ENCODE results near the gene POU3F1. TPM values are rescaled to one million over a fixed set of nuclear protein-coding genes. Genes with fewer than 3 reads are reported as not detected.

POU3F1 gene
- total RNA-seq, 3 donors from 2014 or later, result 0.29 TPM; not detected in 2

DNA sequence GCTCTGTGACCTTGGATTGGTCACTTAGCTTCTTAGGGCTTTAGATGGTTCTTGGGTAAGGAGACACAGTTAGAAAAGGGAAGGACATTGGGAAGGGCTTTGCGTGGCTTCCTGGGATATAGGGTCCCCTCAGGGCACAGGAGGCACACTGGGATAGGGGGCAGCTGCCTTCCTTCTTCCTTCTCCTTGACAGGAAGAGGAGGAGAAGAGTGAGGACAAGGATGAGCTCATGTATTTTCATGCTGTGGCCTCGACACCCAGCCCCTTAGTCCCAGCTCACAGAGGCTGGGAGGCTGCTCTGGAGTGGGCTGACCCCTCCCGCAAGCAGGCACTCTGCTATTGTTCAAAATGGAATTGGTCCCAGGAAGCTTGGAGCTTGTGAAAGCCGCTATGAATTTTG is 45.7 kb upstream of the POU3F1 start:
- no peak for DNase-seq (ENCODE audit: low spot score in 2 of 2)
- H3K4me3 ChIP-seq, result no peak overlapping the region
- no peaks in the 10 kb centered on the region for H3K9me3 ChIP-seq
- TF ChIP-seq, protein P1, sequence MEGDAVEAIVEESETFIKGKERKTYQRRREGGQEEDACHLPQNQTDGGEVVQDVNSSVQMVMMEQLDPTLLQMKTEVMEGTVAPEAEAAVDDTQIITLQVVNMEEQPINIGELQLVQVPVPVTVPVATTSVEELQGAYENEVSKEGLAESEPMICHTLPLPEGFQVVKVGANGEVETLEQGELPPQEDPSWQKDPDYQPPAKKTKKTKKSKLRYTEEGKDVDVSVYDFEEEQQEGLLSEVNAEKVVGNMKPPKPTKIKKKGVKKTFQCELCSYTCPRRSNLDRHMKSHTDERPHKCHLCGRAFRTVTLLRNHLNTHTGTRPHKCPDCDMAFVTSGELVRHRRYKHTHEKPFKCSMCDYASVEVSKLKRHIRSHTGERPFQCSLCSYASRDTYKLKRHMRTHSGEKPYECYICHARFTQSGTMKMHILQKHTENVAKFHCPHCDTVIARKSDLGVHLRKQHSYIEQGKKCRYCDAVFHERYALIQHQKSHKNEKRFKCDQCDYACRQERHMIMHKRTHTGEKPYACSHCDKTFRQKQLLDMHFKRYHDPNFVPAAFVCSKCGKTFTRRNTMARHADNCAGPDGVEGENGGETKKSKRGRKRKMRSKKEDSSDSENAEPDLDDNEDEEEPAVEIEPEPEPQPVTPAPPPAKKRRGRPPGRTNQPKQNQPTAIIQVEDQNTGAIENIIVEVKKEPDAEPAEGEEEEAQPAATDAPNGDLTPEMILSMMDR (IDR thresholded peaks at IDR 0.05), result no peak
- TF ChIP-seq POLR2AphosphoS5 (IDR thresholded peaks at IDR 0.05), result no peak
- no peak for TF ChIP-seq POLR2A (IDR thresholded peaks at IDR 0.05)
- intact Hi-C loops (cut with DNase I; ENCODE audit: low total_unique reads), result no loop called here
- no peak overlapping the region for H3K27ac ChIP-seq
- H3K27me3 ChIP-seq, result no peaks in the 10 kb centered on the region
- no peaks in the 10 kb centered on the region for H3K4me1 ChIP-seq
- H3K36me3 ChIP-seq, result no peaks in the 10 kb centered on the region

DNA sequence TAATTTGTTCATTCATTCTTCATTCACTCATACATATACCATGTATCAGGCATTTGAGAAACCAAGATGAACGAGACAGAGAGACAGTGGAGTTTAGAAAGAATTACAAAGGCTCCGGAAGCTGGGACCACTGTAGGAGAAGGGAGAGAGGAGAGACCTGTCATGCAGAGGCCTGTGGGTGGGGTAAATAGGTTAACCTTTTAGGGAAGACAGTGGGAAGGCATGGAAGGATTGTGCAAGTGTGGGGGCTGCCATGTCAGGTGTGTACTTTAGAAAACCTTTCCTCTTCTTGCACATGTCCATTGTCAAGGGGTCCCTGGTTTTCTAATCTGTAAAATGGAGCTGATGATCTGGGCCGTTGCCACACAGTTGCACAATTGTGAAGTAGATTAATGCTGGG is 44.2 kb upstream of the POU3F1 start:
- H3K27me3 ChIP-seq, result no peaks in the 10 kb centered on the region
- no peaks in the 10 kb centered on the region for H3K4me1 ChIP-seq

DNA sequence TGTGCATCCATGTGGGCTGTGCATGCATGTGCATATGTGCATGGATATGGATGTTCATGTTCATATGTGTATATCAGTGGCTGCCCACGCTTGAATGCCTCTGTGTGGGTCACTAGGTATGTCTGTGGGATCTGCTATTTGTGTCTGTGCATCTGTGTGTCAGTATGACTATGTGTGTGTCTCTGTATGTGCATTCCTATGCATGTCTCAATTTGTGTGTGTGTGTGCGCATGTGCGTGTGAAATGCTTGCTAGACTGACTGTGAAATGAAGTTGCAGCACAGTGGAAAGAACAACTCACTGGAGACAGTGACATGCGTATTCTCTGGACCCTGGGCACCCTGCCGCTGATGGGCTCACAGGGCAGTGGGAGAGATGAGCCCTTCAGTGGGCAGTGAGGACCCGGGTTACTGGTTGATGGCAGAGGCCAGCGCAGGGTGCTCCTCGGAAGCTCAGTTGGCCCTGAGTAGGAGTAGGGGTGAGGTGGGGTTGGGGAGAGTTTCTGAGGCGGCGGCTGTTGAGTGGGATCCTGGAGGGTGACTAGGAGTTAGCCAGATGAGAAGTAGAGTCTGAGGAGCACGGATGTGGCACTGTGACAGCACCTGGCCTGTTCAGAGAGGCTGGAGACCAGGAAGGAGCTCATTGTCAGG is 43.2 kb upstream of the POU3F1 start:
- no peaks in the 10 kb centered on the region for H3K36me3 ChIP-seq
- H3K9me3 ChIP-seq, result no peaks in the 10 kb centered on the region
- H3K4me3 ChIP-seq, result no peak overlapping the region
- TF ChIP-seq, protein P1 (IDR thresholded peaks at IDR 0.05), result no peak
- TF ChIP-seq POLR2A (IDR thresholded peaks at IDR 0.05) (no peak), POLR2AphosphoS5 (IDR thresholded peaks at IDR 0.05) (no peak)
- intact Hi-C loops (cut with DNase I; ENCODE audit: low total_unique reads), result loop anchor here (5.0 kb wide), 1 partner anchor 582 kb away; no protein-coding TSS in a partner anchor
- no peak for DNase-seq (ENCODE audit: low spot score in 2 of 2)
- H3K27me3 ChIP-seq, result no peaks in the 10 kb centered on the region
- H3K4me1 ChIP-seq, result no peaks in the 10 kb centered on the region
- no peak overlapping the region for H3K27ac ChIP-seq

More for the DNA sequence above, 44.2 kb upstream of the POU3F1 start:
- DNase-seq (ENCODE audit: low spot score in 2 of 2), result no peak
- no peak overlapping the region for H3K27ac ChIP-seq
- TF ChIP-seq, protein P1 (IDR thresholded peaks at IDR 0.05), result no peak
- TF ChIP-seq POLR2A (IDR thresholded peaks at IDR 0.05) (no peak), POLR2AphosphoS5 (IDR thresholded peaks at IDR 0.05) (no peak)
- no peak overlapping the region for H3K4me3 ChIP-seq
- intact Hi-C loops (cut with DNase I; ENCODE audit: low total_unique reads), result no loop called here
- H3K9me3 ChIP-seq, result no peaks in the 10 kb centered on the region
- no peaks in the 10 kb centered on the region for H3K36me3 ChIP-seq

DNA sequence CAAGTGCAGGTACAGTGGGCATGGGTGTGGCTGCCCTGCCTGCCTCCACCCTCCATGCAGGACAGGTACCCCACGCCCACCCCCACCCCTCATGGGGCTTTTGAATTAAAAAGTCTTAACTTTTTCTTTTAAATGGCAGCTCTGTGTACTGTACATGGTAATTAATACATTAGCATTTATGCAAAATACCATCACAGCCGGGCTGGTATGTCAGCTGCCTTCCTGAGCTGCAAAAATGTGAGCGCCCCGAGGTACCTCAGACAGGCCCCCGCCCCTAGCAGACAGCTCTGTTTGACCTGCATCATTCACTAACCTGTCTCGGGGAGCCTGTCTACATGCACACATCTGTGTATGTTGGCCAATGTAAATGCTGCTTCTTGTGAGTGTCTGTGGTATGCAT is 42.2 kb upstream of the POU3F1 start:
- Histone ChIP-seq H3K27ac (no peak overlapping the region), H3K27me3 (no peaks in the 10 kb centered on the region), H3K4me1 (no peaks in the 10 kb centered on the region), H3K36me3 (no peaks in the 10 kb centered on the region), H3K9me3 (no peaks in the 10 kb centered on the region), H3K4me3 (no peak overlapping the region)
- intact Hi-C loops (cut with DNase I; ENCODE audit: low total_unique reads), result loop anchor here (5.0 kb wide), 1 partner anchor 584 kb away; no protein-coding TSS in a partner anchor
- no peak for DNase-seq (ENCODE audit: low spot score in 2 of 2)
- TF ChIP-seq, protein P1 (IDR thresholded peaks at IDR 0.05), result no peak
- TF ChIP-seq POLR2AphosphoS5 (IDR thresholded peaks at IDR 0.05) (no peak), POLR2A (IDR thresholded peaks at IDR 0.05) (no peak)

DNA sequence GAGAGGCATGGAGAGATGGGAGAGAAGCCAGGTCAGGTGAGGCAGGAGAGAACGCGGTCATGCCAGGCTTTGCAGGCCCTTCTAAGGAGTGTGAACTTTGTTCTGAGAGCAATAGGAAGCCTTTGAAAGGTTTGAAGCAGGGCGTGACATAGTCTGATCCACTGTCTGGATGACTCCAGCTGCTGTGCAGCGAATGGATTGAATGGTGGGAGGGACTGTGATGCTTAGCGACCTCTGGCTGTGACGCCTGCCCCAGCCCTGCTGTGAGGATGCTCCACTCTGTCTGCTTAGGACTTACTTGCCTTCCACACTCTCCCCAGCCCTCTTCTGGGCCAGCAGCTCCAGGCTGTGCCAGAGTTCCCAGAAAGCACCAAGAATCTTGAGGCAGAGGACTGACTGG is 41.8 kb upstream of the POU3F1 start:
- no peak for DNase-seq (ENCODE audit: low spot score in 2 of 2)
- H3K4me3 ChIP-seq, result no peak overlapping the region
- no peak overlapping the region for H3K27ac ChIP-seq
- no peaks in the 10 kb centered on the region for H3K4me1 ChIP-seq
- no peaks in the 10 kb centered on the region for H3K36me3 ChIP-seq
- intact Hi-C loops (cut with DNase I; ENCODE audit: low total_unique reads), result loop anchor here (5.0 kb wide), 1 partner anchor 584 kb away; no protein-coding TSS in a partner anchor
- H3K9me3 ChIP-seq, result no peaks in the 10 kb centered on the region
- H3K27me3 ChIP-seq, result no peaks in the 10 kb centered on the region
- TF ChIP-seq POLR2A (IDR thresholded peaks at IDR 0.05) (no peak), POLR2AphosphoS5 (IDR thresholded peaks at IDR 0.05) (no peak)
- TF ChIP-seq, protein P1 (IDR thresholded peaks at IDR 0.05), result no peak
